ENCODE measurements around the gene S100A2.
"Not testable (repeated sequence)": the region's sequence is repeated elsewhere in the genome, so short reads cannot be mapped to it uniquely, and the experiment has no call there.

S100A2 gene

DNA sequence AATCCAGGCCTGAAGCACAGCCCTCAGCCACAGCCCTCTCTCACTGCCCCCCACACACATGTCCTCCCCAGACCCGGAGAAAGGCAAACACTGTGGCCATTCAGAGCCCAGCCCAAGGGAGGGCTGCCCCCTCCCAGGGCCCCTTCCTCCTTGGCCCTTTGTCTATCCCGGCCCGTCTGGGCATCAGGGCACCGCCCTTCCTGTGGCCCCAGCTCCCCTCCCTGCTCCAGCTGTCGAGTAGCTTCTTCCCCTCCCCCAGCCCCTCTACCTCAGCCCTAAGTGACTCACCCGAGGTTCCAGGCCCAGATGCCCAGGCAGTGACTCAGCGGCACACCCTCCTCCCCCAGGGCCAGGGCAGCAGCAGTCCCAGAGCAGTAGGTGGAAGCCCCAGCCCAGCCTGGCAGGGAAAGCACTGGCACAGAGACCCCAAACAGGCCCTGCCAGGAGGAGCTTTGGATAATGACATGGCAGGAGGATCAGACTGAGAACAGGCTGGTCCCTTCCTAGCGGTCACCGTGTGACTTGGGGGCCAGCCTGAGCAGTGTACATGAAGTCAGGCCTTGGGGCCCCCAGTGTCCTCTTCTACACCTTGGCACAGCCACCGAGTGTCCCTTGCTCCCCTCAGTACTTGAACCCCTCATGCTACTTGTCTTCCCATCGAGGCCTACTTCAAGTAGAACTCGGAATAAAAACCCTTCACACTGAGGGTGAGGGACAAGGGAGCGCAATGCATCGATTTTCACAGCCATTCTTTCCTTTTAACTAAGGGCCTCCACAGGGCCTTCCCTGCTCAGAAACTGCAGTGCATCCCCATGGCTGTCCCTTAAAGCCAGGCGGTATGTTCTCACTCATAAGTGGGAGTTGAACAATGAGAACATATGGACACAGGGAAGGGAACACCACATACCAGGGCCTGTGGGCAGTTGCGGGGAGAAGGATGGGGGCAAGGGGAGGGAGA lies 1.0 kb upstream of the S100A2 start:
- DNase-seq (ENCODE audit: low read depth in 4 of 4, low spot score in 1 of 4): peak; percentile 58 to 88 (median 68)

DNA sequence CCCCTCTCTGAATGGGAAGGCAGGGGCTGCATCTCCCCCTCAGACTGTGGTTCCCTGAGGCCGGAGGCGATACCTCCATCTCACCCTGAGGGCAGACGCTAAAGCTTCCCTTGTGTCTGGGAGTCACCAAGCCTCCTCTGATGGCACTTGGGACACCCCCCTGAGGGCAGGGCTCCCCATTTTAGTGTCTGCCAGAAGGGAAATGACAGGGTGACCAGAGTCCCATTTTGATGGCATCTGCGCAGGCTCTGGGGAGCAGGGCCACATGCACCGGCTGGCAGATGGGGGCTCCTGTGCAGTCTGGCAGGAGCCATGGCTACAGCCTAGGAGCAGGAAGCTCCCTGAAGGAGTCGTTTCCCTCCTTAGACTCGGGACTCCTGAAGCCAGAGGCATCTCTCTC lies 1.7 kb downstream of the S100A2 start:
- DNase-seq (ENCODE audit: low read depth in 4 of 4, low spot score in 1 of 4): no peak

DNA sequence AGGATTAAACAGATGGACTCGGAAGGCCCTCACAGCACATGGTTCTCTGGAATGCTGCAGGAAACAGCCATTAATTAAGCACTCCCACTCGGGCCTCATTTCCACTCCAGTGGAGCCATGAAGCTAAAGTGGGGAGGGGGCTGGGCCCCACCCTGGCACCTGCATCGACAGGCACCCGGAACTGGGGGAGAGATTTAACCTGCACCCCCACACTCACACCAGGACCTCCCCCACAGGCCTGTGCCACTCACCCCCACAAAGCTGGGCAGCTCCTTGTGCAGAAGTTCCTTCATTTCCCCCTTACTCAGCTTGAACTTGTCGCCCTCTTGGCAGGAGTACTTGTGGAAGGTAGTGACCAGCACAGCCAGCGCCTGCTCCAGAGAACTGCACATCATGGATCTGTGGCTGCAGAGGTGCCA lies 2.2 kb downstream of the S100A2 start:
- no peak for DNase-seq (ENCODE audit: low read depth in 4 of 4, low spot score in 1 of 4)

DNA sequence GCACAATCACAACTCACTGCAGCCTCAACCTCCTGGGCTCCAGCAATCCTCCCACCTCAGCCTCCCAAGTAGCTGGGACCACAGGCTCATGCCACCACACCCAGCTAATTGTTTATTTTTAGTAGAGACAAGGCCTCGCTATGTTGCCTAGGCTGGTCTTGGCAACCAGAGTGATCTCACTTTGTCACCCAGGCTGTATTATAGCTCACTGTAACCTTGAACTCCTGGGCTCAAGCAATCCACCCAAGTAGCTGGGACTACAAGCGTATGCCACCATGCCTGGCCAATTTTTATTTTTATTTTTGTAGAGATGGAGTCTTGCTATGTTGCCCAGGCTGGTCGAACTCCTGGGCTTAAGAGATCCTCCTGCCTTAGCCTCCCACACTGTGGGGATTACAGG lies 3.6 kb downstream of the S100A2 start:
- not testable (repeated sequence) for DNase-seq (ENCODE audit: low read depth in 4 of 4, low spot score in 1 of 4)

DNA sequence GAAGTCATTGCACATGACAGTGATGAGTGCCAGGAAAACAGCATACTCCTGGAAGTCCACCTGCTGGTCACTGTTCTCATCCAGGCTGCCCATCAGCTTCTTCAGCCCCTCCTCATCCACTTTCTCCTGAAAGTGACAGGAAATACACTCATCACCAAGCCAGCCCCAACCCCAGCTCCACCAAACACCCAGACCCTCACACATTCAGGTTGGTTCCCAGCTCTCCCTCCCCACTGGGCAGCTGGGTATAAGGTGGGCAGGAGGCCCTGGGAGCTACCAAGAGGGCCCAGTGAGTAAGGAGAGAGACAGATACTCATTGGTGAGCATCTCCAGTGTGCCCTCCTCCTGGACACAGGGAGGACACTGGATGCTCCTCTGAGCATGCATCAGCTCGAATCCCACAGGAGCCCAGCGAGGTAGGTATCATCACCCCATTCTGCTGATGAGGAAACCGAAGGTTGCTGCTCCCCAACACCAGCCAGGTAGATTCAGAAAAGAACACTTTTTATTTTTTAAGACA lies 4.1 kb downstream of the S100A2 start:
- DNase-seq (ENCODE audit: low read depth in 4 of 4, low spot score in 1 of 4): no peak

DNA sequence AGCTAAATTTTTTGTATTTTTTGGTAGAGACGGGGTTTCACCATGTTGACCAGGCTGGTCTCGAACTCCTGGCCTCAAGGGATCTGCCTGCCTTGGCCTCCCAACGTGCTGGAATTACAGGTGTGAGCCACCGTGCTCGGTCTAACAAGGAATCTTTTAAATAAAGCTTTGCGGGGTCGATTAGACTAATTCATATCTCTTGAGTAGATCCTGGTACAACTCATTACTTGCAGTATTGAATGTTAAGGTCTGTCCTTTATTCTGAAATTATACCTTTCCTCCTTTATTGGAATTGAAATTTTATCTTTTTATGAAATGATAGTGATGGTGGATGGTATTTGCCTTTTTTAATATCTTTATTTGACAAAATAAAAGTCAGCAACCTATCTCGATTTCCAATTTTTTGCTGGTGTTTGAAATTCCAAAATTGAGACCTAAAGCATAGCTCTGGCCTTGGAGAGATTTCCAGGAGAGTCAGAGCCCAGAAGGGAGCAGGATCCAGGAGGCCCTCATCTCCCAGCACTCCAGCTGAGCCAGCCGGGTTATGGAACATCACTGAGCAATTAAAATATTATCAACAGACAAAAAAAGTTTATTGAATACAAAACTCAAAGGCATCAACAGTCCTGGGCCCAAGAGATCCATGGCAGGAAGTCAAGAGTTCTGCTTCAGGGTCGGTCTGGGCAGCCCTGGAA lies 4.7 kb downstream of the S100A2 start:
- no peak for DNase-seq (ENCODE audit: low read depth in 4 of 4, low spot score in 1 of 4)

DNA sequence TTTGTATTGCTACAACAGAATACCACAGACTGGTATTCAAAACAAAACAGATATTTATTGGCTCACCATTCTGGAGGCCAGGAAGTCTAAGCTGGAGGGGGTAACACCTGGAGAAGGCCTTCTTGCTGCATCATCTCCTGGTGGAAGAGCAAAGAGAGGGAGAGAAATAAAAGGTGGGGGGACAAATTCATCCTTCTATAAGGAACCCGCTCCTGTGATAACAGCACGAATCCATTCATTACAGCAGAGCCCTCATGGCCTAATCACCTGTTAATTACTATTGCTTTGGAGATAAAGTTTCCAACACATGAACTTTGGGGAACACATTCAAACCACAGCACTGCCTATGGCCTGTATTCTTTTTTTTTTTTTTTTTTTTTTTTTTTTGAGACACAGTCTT lies 5.4 kb downstream of the S100A2 start:
- no peak for DNase-seq (ENCODE audit: low read depth in 4 of 4, low spot score in 1 of 4)

DNA sequence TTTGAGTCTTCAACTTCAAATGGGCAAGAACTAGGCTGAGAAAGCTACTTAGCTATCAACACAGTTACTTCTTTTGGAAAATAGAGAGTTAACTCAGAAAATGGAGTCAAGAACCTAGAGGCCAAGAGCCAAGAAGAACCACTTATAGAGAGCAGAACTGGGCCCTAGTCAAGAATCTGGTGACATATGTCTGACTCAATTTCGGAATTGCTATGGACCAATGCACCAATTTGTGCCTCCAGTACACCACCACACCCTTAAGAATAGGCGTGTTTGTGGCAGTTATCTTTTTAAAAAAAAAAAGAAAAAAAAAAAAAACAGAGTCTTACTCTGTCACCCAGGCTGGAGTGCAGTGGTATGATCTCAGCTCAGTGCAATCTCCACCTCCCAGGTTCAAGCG lies 7.8 kb downstream of the S100A2 start:
- DNase-seq (ENCODE audit: low read depth in 4 of 4, low spot score in 1 of 4): no peak

DNA sequence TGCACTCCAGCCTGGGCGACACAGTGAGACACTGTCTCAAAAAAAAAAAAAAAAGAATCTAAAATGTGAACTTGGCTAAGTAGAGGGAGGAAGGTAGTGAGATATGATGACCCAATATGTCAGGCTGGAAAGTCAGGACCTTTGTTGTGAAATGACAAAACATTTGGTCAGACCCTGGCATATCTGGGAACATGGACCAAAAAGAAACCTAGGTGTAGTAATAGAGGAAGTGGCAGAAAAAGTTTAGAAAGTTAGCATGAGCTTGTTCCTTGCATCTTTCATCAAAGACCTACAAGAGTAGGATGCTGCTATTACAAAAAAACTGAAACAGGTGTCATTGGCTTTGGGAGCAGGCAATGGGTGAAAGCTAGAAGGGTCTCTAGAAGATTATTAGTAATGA lies 9.3 kb downstream of the S100A2 start:
- no peak for DNase-seq (ENCODE audit: low read depth in 4 of 4, low spot score in 1 of 4)

DNA sequence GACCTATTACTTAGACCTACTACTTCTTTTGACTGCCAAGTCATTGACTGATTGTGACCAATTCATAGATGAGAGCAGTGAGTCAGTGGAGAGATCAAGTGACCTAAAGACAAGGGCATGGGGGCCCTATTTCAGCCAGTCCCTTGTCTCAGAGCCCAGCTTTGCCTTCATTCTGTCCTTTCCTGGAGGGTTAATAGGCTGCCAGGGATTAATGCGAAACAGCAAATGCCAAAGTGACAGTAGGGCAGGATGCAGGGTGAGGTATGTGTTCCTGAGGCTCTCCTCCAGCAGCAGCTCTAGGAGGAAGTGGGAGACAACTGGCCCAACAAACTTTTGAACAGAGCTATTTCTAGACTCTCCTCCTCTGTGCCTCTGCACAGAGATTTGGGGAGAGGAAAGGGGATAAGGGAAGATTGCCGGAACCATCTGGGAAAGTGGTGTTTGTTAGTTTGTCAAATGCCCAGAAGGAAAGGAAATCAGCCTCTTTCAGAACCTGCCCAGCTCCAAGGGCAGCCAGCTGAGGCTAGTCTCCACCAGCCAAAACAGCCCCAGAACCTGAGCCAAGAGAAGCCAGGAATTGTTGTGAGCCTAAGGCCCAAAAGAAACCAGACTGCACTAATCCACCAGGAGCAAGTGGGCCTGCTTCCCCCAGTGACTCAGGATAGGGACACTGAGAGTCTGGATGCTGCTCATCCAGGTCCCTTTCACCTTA lies 11.7 kb downstream of the S100A2 start:
- no peak for DNase-seq (ENCODE audit: low read depth in 4 of 4, low spot score in 1 of 4)

DNA sequence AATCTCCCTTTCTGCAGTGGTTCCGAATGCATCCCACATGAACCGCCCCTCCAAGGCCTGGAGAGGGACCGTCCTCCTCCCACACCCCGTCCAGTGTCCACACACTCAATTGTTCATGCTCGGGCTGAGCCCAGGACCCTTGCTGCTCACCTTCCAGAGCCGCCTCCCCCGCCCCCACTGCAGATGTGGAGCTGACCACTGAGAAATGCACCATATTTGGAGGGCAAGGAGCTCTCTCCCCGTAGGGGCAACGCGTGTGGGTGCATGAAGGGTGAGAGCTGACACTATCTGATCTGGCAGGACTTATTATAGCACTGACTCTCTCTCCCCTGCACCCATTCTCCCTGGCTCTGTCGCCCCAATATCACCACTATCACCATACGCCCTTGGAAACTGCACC lies 12.5 kb downstream of the S100A2 start:
- no peak for DNase-seq (ENCODE audit: low read depth in 4 of 4, low spot score in 1 of 4)

DNA sequence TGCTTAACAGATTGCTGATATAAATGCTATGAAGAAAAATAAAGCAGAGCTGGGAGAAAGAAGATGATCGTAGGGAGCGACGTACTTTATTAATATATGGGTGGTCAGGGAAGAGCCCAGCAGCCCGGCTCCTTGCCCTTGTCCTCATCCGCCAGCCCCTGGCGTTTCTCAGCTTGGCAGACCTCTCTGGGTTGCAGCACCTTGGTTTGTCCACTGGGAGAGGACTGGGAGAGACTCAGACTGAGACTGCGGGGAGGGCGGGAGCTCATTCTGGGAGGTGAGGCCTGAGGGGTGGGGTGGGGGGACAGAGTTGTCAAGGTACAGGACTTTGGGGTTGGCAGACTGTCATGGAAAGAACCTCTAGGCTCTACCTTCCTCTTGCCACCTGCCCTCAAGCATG lies 13.3 kb downstream of the S100A2 start:
- DNase-seq (ENCODE audit: low read depth in 4 of 4, low spot score in 1 of 4): no peak

DNA sequence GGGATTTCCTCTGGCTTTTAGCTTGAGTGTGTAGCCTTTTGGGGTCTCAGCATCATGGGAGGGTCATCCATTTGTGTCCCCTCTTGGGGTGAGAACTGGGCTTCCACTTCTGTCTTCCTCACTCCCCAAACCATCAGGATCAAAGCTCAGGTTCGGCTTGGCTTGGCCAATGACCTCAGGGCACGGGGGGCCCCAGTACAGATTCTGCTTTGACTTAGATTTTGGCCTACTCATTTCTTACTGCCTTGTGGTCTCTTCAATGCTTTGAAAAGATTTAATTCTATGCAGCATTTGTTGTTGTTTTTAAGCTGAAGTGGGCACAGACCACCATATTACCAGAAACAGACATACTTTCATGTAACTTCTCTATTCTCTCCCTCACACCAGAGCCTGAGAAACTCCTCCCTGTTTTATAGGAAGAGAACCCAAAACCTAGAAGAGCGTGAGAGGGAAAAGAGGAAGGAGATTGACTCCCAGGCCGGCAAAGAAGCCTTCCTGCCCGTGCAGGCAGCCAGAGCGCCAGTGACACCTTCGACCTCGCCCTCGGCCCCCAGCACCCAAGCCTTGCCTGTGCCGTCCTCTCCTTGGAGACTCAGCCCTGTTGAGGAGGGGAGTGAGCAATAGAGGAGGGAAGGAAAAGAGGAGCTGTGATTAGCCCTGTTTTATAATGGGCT lies 14.7 kb downstream of the S100A2 start:
- DNase-seq (ENCODE audit: low read depth in 4 of 4, low spot score in 1 of 4): no peak

DNA sequence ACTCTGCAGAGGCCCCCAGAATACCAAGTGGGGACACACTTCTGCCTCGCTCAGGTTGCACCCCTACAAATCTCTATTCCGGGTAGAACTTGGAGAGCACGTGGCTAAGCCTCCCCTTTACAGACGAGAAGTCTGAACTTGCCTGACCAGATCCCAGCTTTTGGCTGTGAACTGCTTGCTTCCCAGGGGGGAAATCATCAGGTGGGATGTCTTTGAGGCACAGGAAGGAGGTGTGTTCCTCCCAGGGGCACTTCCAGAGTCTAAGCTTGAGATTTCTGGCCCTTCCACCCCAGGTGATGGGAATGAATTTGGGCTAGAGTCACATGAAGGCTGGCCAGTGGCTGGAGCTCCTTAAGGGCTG lies 15.3 kb downstream of the S100A2 start:
- DNase-seq (ENCODE audit: low read depth in 4 of 4, low spot score in 1 of 4): no peak

DNA sequence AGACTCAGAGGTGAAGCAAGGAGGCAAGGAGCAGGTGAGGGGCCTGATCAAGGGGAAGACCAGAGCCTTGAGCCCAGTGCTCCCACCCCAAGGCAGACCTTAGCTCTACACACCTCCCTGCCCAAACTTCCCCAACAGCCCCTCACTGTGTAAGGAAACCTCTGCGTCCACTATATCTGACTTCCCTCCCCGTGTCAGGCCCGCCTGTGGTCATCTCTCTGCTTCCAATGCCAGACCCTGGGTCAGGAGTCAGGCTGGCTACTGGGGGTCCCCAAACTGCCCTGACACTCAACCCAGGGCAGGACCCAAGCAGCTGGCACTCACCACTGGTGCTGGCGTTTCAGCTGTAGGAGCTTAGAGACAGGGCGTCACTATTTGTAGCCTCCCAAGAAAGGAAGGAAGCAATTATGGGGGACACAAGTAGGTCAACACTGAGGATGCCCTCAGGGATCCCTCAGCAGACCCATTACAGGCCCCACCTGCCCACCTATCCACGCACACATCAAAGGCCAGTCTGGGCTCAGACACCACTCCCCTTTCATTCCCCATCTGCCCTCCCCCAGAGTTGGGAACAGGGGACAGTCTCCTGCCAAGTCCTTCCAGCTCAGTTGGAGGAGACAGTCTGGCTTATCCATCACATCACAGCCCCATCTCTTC lies 15.8 kb downstream of the S100A2 start:
- DNase-seq (ENCODE audit: low read depth in 4 of 4, low spot score in 1 of 4): no peak

DNA sequence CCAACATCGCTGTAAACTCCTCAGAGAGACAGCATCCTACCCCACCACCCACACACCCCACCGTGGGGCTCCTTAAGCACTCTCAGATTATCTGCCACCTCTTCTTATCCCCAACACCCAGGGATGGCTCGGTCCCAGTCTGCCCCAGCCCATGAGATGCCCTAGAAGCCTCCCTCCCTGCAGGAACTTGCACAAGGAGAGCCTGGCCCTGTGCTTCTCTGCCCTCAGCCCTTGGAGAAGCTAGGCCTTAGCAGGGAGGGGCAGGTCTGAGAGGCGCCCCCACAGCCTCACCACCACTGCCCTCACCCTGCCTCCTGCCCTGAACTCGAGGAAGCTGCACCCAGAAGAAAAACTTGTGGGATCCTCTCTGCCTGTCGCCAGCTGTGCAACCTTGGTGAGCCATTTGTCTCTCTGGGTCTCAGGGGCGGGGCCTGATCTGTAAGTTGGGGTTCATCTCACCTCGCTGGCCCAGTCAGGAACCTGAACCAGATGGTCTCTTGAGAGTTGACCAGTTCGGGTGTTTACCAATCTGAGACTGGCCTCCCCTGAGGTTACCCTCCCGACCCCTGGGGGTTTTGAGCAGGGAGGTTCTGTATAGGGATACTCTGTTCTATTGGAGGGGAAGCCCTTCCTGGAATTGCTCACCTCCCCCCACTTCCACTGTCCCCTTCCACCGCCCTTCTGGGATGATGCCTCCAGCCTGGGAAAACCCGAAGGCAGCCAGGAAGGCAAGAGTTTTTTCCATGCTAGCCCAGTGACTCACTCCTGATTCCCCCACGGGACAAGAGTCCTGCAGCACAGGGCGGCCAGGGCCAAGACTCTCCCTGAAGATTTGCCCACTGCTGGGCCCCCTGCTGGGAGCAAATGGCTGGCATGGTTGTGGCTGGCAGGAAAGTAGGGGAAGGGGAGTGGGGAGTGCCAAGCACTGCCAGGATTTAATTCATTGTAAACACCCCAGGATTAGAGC lies 16.6 kb downstream of the S100A2 start, which contains the start of gene S100A3:
S100A3 (minus strand) TSS at position 537 of the 967 bp plus-strand sequence. CDS start 773 bp downstream, outside the sequence.
- DNase-seq (ENCODE audit: low read depth in 4 of 4, low spot score in 1 of 4): no peak

DNA sequence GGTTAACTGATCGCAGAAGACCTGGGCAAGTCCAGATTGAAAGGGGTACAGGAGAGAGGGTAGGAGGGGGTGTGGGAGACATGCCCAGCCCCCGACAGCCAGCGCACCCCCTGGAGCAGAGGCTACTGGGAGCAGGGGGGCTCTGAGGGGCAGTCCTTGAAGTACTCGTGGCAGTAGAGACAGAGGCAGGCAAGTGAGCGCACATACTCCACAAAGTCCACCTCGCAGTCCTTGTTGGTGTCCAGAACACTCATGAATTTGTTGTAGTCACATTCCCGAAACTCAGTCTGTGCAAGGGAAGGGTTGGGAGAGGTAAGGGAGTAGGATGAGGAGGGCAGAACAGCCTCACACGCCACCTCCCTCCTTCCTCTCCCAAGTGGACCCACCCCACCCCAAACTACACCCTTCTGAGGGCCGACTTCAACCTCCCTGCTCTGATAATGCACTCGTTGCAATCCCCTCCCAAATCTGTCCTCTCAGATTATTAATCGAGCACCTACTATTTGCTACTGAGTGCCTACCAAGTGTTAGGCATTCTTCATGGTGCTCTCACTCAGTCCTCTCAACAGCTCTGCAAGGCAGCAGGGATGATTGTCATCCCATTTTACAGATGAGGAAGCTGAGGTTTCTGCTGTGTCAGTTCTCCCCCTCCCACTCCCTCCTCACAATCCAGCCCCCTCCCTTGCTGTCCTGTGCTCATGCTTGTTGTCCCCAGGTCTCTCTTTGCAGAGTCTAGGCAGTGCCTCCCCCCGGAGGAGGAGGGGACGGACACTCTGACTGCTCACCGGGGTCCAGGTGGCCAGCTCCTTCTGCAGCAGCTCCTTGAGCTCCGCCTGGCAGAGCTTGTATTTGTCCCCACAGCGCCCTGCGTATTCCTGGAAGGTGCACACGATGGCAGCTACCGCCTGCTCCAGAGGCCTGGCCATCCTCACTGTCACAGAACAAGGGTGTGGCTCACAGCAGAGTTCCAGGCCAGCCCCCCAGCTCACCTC lies 17.8 kb downstream of the S100A2 start:
- no peak for DNase-seq (ENCODE audit: low read depth in 4 of 4, low spot score in 1 of 4)
